Measurements from ENCODE around the gene CNTLN.
"Not testable (repeated sequence)": the region's sequence is repeated elsewhere in the genome, so short reads cannot be mapped to it uniquely, and the experiment has no call there.

Gene CNTLN

DNA sequence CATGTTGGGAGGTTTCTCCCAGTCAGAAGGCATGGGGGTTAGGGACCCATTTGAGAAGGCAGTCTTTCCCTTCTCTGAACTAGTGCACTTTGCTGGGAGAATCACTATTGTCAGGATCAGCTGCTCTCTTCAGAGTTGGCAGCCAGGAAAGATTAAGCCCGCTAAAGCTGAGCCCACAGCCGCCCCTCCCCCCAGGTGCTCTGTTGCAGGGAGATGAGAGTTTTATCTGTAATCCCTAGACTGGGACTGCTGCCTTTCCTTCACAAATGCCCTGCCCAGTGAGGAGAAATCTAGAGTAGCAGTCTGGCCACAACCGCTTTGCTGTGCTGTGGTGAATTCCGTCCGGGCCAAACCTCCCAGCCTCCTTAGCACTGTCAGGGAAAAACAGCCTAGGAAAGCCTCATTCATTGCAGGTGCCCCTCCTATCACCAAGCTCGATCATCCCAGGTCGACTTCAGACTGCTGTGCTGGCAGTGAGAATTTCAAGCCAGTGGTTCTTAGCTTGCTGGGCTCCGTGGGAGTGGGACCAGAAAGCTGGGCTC, 69.8 kb downstream of the CNTLN start:
- DNase-seq = no peak

DNA sequence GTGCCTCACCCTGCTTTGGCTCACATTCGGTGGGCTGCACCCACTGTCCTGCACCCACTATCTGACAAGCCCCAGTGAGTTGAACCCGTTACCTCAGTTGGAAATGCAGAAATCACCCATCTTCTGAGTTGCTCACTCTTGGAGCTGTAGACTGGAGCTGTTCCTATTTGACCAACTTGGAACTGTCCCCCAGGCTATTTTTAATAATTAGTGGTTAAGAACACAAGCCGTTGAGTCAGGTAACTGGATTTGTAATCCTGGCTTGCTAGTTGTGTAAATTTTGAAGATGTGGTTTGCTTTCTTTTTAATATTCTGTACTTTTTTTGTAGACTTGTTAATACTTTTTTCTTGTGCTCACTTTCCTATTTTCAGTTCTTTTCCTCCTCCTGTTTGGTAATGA, 81.2 kb downstream of the CNTLN start:
- no peak for DNase-seq

DNA sequence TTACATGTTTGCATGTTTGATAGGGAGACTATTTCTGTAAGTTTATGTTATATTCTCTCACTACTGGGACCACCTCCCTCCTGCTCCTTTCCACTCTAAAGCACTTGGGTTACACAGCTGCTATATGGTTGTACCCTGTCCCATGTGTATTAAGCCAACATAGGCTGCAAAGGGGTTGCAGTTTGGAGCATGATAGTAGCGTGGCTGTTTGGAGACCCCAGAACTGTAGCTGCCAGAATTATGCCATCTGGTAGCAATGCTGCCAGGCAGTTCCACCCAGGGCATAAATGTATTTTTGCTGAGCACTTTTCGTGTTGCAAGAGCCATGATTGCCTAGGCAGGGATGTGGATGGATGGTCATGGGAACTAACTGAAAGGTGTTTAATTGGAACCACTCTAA, 81.8 kb downstream of the CNTLN start:
- DNase-seq = no peak

GRCh38 chr9:17217272-17217671, 82.4 kb downstream of the CNTLN start:
- DNase-seq = peak; percentile 3

DNA sequence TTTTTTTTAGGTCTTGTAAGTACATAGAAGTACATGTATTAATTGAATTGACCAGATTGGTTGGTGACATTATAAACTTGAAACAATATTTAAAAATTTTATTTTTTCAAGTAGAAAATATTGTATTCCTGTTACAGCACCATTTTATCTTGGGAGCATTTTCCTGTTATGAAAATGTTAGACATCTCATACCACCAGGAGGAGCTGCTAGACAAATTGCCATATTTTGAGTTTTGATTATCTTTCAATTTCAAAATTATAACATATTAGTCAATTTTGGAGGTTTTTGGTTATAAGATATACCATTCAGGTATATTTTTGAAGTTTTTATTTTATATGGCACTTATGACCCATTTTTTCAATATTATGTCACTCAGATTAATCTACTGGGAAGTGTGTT, 84.4 kb downstream of the CNTLN start:
- no peak for DNase-seq

- DNase-seq = no peak
Measured at GRCh38 chr9:17222932-17223331, 88.1 kb downstream of the CNTLN start.

DNA sequence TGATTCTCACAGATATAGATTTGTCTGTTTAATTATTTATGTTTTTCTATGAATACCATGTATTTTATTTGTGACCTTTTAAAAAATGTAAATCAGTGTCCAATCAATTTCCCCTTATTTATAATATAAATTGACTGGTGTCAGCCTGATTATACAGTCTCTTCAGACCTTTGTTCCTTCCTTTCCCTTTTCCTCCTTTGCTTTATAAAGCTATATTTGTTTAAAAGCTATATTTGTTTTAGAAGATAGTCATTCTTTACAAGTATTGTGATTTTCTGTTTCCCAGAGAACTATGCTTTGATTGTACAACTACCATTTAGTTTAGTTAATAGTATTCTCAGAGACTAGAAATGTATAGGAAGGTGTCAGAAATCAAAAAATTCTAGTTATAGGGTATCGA, 90.6 kb downstream of the CNTLN start:
- DNase-seq = no peak

DNA sequence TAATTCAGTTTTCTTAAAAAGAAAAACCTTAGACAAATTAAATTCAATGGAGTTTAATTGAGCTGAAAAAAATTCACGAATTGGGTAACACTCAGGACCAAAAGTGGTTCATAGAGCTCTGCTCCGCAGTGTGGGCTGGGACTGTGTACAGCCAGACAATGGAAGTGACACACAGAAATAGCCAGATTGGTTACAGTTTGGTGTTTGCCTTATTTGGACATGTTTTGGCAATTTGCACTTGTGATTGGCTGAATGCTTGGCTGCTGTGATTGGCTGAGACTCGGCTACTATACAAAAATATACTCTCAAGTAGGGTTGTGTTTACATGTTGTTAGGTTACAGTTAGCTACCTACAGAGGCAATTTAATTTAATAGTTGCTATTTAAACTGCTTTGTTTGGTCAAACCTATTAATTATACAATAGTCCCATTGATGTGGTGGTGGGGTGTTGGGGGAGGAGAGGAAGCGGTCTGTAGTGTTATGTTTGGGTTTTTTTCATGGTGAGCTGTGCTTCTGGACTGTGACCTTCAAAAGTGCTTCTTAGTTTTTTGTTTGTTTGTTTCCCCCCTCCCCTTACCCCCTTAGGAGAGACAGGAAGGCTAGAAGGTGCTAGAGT, 95.2 kb downstream of the CNTLN start:
- no peak for DNase-seq

- no peak for DNase-seq
Measured at GRCh38 chr9:17230646-17231045, 95.8 kb downstream of the CNTLN start.

- no peak for DNase-seq
Measured at GRCh38 chr9:17236147-17236546, 101.3 kb downstream of the CNTLN start.

GRCh38 chr9:17246770-17247169, 111.9 kb downstream of the CNTLN start:
- no peak for DNase-seq

- no peak for DNase-seq
Measured at GRCh38 chr9:17251100-17251499, 116.3 kb downstream of the CNTLN start.

DNA sequence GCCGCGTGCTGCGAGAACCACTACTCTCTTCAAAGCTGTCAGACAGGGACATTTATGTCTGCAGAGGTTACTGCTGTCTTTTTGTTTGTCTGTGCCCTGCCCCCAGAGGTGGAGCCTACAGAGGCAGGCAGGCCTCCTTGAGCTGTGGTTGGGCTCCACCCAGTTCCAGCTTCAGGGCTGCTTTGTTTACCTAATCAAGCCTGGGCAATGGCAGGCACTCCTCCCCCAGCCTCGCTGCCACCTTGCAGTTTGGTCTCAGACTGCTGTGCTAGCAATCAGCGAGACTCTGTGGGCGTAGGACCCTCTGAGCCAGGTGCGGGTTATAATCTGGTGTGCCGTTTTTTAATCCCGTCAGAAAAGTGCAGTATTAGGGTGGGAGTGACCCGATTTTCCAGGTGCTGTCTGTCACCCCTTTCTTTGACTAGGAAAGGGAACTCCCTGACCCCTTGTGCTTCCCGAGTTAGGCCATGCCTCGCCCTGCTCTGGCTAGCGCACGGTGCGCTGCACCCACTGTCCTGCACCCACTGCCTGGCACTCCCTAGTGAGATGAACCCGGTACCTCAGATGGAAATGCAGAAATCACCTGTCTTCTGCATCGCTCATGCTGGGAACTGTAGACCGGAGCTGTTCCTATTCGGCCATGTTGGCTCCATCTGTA, 133.8 kb downstream of the CNTLN start:
- not testable (repeated sequence) for DNase-seq

GRCh38 chr9:17269799-17270198, 135.0 kb downstream of the CNTLN start:
- no peak for DNase-seq

- DNase-seq = no peak
Measured at GRCh38 chr9:17272536-17272935, 137.7 kb downstream of the CNTLN start.

GRCh38 chr9:17280350-17281012, 145.6 kb downstream of the CNTLN start:
- DNase-seq = no peak

DNA sequence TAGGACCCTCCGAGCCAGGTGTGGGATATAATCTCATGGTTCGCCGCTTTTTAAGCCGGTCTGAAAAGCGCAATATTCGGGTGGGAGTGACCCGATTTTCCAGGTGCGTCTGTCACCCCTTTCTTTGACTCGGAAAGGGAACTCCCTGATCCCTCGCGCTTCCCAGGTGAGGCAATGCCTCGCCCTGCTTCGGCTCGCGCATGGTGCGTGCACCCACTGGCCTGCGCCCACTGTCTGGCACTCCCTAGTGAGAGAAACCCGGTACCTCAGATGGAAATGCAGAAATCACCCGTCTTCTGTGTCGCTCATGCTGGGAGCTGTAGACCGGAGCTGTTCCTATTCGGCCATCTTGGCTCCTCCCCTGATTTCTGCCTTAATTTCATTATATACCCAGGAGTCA, 155.8 kb downstream of the CNTLN start:
- not testable (repeated sequence) for DNase-seq

GRCh38 chr9:17291766-17292165, 156.9 kb downstream of the CNTLN start:
- DNase-seq = no peak

DNA sequence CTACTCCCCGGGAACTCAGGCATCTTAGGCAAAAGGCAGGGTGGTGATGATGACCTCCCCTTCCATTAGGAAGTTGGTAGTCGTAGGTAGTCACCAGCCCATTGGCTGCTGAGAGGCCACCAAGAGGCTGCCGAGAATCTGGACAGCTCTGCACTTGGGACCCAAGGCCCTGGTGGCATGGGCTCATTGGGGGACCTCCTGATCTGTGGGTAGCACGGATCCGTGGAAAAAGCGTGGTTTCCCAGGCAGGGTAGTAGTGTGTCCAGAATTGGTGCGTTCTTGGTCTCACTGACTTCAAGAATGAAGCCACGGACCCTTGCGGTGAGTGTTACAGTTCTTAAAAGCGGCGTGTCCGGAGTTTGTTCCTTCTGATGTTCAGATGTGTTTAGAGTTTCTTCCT, 158.8 kb downstream of the CNTLN start:
- no peak for DNase-seq

GRCh38 chr9:17294822-17295624, 160.2 kb downstream of the CNTLN start:
- no peak for DNase-seq

DNA sequence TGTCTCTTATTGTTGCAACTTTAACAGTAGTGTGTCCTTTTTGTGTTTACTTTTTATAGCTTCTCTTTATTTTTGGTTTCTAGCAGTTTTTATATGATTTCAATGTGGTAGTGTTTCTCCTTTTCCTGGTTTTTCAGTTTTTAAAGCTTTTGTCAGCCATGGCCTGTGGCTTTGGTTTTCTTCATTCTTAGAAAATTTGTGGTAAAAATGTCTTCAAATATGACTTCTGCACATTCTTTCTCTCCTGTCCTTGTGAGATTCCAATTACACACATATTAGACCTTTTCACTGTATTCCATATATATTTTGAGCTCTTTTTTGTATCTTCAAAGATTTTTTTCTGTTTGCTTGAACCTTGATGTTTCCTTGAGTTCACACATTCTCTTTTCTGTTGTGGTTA, 180.5 kb downstream of the CNTLN start:
- DNase-seq = no peak

GRCh38 chr9:17318821-17319320, 184.0 kb downstream of the CNTLN start:
- no peak for DNase-seq

DNA sequence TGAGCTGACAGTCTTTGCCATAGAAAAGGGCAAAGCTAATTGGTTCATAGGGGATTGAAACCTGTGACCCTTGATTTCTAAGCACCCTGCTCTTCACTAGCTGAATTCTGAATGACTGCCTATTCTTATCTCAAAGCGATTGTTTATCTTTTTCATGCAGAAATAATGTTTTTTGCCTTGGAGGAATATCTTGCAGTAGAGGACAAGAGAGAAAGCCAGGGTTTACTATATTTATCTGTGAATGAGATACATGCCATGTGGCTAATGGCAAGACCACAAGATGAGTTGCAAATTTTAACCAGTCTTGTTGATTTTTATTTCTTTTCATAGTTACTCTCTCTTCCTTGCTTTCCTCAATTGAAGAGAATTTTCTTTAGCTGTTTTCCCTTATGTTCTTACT, 185.0 kb downstream of the CNTLN start:
- no peak for DNase-seq
